ENCODE data around the gene LNX1.

DNA sequence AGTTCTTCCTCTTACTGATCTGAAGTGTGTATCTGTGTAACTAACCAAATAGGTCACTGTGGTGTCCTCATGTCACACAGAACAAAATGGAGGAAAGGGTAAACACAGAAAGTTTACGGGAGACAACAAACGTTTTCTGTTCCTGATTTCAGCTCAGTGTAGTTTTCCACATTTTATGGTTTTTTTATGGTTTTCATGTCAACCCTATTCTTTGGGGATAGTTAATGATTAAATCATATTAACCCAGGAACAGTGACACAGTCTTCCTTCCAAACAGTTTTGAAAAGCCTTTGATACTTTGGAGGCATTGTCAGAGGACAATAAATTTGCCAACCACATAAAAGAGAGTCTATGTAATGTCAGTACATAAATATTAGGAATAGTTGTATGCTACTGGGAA lies 4.2 kb downstream of the LNX1 start:
- no peak for TF ChIP-seq CTCF (IDR thresholded peaks at IDR 0.05; ENCODE audit: insufficient read depth, low read depth, low read length)
- TF ChIP-seq EZH2 (IDR thresholded peaks at IDR 0.05; ENCODE audit: insufficient read depth, low read length) = no peak
